ENCODE data around the gene SLC9A7.

DNA sequence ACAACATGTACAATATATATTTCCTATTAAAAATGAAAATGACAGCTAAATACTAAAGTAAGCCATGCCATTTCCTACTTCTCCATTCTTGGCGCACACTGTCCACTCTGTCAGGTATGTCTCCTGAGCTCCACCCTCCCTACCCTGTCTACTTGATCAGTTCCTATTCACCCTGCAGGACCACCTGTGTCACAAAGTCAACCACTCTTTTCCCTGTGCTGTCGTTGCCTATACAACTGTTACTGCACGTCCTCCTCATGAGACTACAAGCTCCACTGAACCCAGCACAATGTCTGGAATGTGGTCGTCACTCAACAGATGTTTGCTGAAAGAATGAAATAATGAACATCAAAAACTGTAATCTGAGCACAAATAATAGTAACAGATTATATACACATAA, 54.9 kb downstream of the SLC9A7 start:
- TF ChIP-seq EZH2 (IDR thresholded peaks at IDR 0.05; ENCODE audit: borderline replicate concordance, low read depth, low read length, severe bottlenecking), result no peak
- TF ChIP-seq, protein P1, sequence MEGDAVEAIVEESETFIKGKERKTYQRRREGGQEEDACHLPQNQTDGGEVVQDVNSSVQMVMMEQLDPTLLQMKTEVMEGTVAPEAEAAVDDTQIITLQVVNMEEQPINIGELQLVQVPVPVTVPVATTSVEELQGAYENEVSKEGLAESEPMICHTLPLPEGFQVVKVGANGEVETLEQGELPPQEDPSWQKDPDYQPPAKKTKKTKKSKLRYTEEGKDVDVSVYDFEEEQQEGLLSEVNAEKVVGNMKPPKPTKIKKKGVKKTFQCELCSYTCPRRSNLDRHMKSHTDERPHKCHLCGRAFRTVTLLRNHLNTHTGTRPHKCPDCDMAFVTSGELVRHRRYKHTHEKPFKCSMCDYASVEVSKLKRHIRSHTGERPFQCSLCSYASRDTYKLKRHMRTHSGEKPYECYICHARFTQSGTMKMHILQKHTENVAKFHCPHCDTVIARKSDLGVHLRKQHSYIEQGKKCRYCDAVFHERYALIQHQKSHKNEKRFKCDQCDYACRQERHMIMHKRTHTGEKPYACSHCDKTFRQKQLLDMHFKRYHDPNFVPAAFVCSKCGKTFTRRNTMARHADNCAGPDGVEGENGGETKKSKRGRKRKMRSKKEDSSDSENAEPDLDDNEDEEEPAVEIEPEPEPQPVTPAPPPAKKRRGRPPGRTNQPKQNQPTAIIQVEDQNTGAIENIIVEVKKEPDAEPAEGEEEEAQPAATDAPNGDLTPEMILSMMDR (IDR thresholded peaks at IDR 0.05; ENCODE audit: extremely low read depth in 1 of 2, insufficient read depth in 1 of 2, low read depth in 1 of 2, low read length in 2 of 2), result no peak
- no peak for TF ChIP-seq POLR2A (IDR thresholded peaks at IDR 0.05; ENCODE audit: low read depth, low read length)
- TF ChIP-seq, protein P2, sequence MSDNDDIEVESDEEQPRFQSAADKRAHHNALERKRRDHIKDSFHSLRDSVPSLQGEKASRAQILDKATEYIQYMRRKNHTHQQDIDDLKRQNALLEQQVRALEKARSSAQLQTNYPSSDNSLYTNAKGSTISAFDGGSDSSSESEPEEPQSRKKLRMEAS (IDR thresholded peaks at IDR 0.05; ENCODE audit: insufficient read depth, insufficient read length), result no peak
